ENCODE data around the gene GK2.

Gene GK2

GRCh38 chr4:79426989-79427388 is 19.0 kb upstream of the GK2 start:
- H3K27ac ChIP-seq (ENCODE audit: insufficient read depth, low read depth, low read length, poor library complexity, severe bottlenecking): no peak overlapping the region
- H3K4me3 ChIP-seq (ENCODE audit: insufficient read depth, low read depth, low read length): no peak overlapping the region
- H3K36me3 ChIP-seq (ENCODE audit: control insufficient read depth, insufficient read depth, low read length): no peaks in the 10 kb centered on the region
- no peaks in the 10 kb centered on the region for H3K9me3 ChIP-seq (ENCODE audit: control insufficient read depth, low read length)
- no peaks in the 10 kb centered on the region for H3K4me1 ChIP-seq (ENCODE audit: control insufficient read depth, insufficient read depth, low read length)
- H3K27me3 ChIP-seq (ENCODE audit: control insufficient read depth, insufficient read depth, low read length, poor library complexity, severe bottlenecking): no peaks in the 10 kb centered on the region

GRCh38 chr4:79425586-79425985 is 17.6 kb upstream of the GK2 start:
- 100% methylated on average over 1 of the region's 1 CpG for WGBS, 2 experiments
- no peaks in the 10 kb centered on the region for H3K9me3 ChIP-seq (ENCODE audit: control insufficient read depth, low read length)

GRCh38 chr4:79421483-79421882 is 13.5 kb upstream of the GK2 start:
- H3K27ac ChIP-seq (ENCODE audit: insufficient read depth, low read depth, low read length, poor library complexity, severe bottlenecking): no peak overlapping the region
- no peak overlapping the region for H3K4me3 ChIP-seq (ENCODE audit: insufficient read depth, low read depth, low read length)
- H3K36me3 ChIP-seq (ENCODE audit: control insufficient read depth, insufficient read depth, low read length): no peaks in the 10 kb centered on the region
- WGBS, 2 experiments: 90 to 92% methylated on average over 2 of the region's 2 CpGs
- no peaks in the 10 kb centered on the region for H3K4me1 ChIP-seq (ENCODE audit: control insufficient read depth, insufficient read depth, low read length)
- no peaks in the 10 kb centered on the region for H3K27me3 ChIP-seq (ENCODE audit: control insufficient read depth, insufficient read depth, low read length, poor library complexity, severe bottlenecking)
- H3K9me3 ChIP-seq (ENCODE audit: control insufficient read depth, low read length): no peaks in the 10 kb centered on the region

More at GRCh38 chr4:79425586-79425985, 17.6 kb upstream of the GK2 start:
- Histone ChIP-seq H3K27me3 (ENCODE audit: control insufficient read depth, insufficient read depth, low read length, poor library complexity, severe bottlenecking) (no peaks in the 10 kb centered on the region), H3K27ac (ENCODE audit: insufficient read depth, low read depth, low read length, poor library complexity, severe bottlenecking) (no peak overlapping the region), H3K36me3 (ENCODE audit: control insufficient read depth, insufficient read depth, low read length) (no peaks in the 10 kb centered on the region), H3K4me3 (ENCODE audit: insufficient read depth, low read depth, low read length) (no peak overlapping the region), H3K4me1 (ENCODE audit: control insufficient read depth, insufficient read depth, low read length) (no peaks in the 10 kb centered on the region)

GRCh38 chr4:79413886-79414285 is 5.9 kb upstream of the GK2 start:
- no peaks in the 10 kb centered on the region for H3K36me3 ChIP-seq (ENCODE audit: control insufficient read depth, insufficient read depth, low read length)
- WGBS, 2 experiments: 97% methylated on average over 2 to 3 of the region's 3 CpGs
- H3K9me3 ChIP-seq (ENCODE audit: control insufficient read depth, low read length): no peaks in the 10 kb centered on the region
- H3K27ac ChIP-seq (ENCODE audit: insufficient read depth, low read depth, low read length, poor library complexity, severe bottlenecking): no peak overlapping the region
- H3K4me3 ChIP-seq (ENCODE audit: insufficient read depth, low read depth, low read length): no peak overlapping the region
- no peaks in the 10 kb centered on the region for H3K27me3 ChIP-seq (ENCODE audit: control insufficient read depth, insufficient read depth, low read length, poor library complexity, severe bottlenecking)
- H3K4me1 ChIP-seq (ENCODE audit: control insufficient read depth, insufficient read depth, low read length): no peaks in the 10 kb centered on the region

- Histone ChIP-seq H3K36me3 (ENCODE audit: control insufficient read depth, insufficient read depth, low read length) (no peaks in the 10 kb centered on the region), H3K4me1 (ENCODE audit: control insufficient read depth, insufficient read depth, low read length) (no peaks in the 10 kb centered on the region), H3K27ac (ENCODE audit: insufficient read depth, low read depth, low read length, poor library complexity, severe bottlenecking) (no peak overlapping the region), H3K27me3 (ENCODE audit: control insufficient read depth, insufficient read depth, low read length, poor library complexity, severe bottlenecking) (no peaks in the 10 kb centered on the region), H3K4me3 (ENCODE audit: insufficient read depth, low read depth, low read length) (no peak overlapping the region), H3K9me3 (ENCODE audit: control insufficient read depth, low read length) (no peaks in the 10 kb centered on the region)
- 92 to 94% methylated on average over 8 to 9 of the region's 9 CpGs for WGBS, 2 experiments
These were observed 5.2 kb upstream of the GK2 start for GRCh38 chr4:79413032-79413885.

- H3K27me3 ChIP-seq (ENCODE audit: control insufficient read depth, insufficient read depth, low read length, poor library complexity, severe bottlenecking): no peaks in the 10 kb centered on the region
- no peaks in the 10 kb centered on the region for H3K9me3 ChIP-seq (ENCODE audit: control insufficient read depth, low read length)
- no peaks in the 10 kb centered on the region for H3K36me3 ChIP-seq (ENCODE audit: control insufficient read depth, insufficient read depth, low read length)
- H3K4me3 ChIP-seq (ENCODE audit: insufficient read depth, low read depth, low read length): no peak overlapping the region
- no peak overlapping the region for H3K27ac ChIP-seq (ENCODE audit: insufficient read depth, low read depth, low read length, poor library complexity, severe bottlenecking)
- H3K4me1 ChIP-seq (ENCODE audit: control insufficient read depth, insufficient read depth, low read length): no peaks in the 10 kb centered on the region
These were observed 3.4 kb downstream of the GK2 start for GRCh38 chr4:79404666-79405065.

- Histone ChIP-seq H3K27ac (ENCODE audit: insufficient read depth, low read depth, low read length, poor library complexity, severe bottlenecking) (no peak overlapping the region), H3K36me3 (ENCODE audit: control insufficient read depth, insufficient read depth, low read length) (no peaks in the 10 kb centered on the region), H3K9me3 (ENCODE audit: control insufficient read depth, low read length) (no peaks in the 10 kb centered on the region), H3K4me1 (ENCODE audit: control insufficient read depth, insufficient read depth, low read length) (no peaks in the 10 kb centered on the region), H3K27me3 (ENCODE audit: control insufficient read depth, insufficient read depth, low read length, poor library complexity, severe bottlenecking) (no peaks in the 10 kb centered on the region), H3K4me3 (ENCODE audit: insufficient read depth, low read depth, low read length) (no peak overlapping the region)
- WGBS, 2 experiments: 90 to 92% methylated on average over 1 of the region's 1 CpG
These were observed 4.7 kb downstream of the GK2 start for GRCh38 chr4:79403356-79403755.

- no peak overlapping the region for H3K4me3 ChIP-seq (ENCODE audit: insufficient read depth, low read depth, low read length)
- no peaks in the 10 kb centered on the region for H3K36me3 ChIP-seq (ENCODE audit: control insufficient read depth, insufficient read depth, low read length)
- H3K4me1 ChIP-seq (ENCODE audit: control insufficient read depth, insufficient read depth, low read length): no peaks in the 10 kb centered on the region
- H3K9me3 ChIP-seq (ENCODE audit: control insufficient read depth, low read length): no peaks in the 10 kb centered on the region
- H3K27me3 ChIP-seq (ENCODE audit: control insufficient read depth, insufficient read depth, low read length, poor library complexity, severe bottlenecking): no peaks in the 10 kb centered on the region
- WGBS, 2 experiments: no CpG with 5 or more reads among the region's 1 CpG
- no peak overlapping the region for H3K27ac ChIP-seq (ENCODE audit: insufficient read depth, low read depth, low read length, poor library complexity, severe bottlenecking)
These were observed 5.6 kb downstream of the GK2 start for GRCh38 chr4:79402332-79402851.

GRCh38 chr4:79399076-79399475 is 9.0 kb downstream of the GK2 start:
- Histone ChIP-seq H3K4me3 (ENCODE audit: insufficient read depth, low read depth, low read length) (no peak overlapping the region), H3K27me3 (ENCODE audit: control insufficient read depth, insufficient read depth, low read length, poor library complexity, severe bottlenecking) (no peaks in the 10 kb centered on the region), H3K9me3 (ENCODE audit: control insufficient read depth, low read length) (no peaks in the 10 kb centered on the region), H3K27ac (ENCODE audit: insufficient read depth, low read depth, low read length, poor library complexity, severe bottlenecking) (no peak overlapping the region), H3K4me1 (ENCODE audit: control insufficient read depth, insufficient read depth, low read length) (no peaks in the 10 kb centered on the region), H3K36me3 (ENCODE audit: control insufficient read depth, insufficient read depth, low read length) (no peaks in the 10 kb centered on the region)
- WGBS, 2 experiments: 85 to 100% methylated on average over 1 of the region's 1 CpG

GRCh38 chr4:79397951-79398350 is 10.1 kb downstream of the GK2 start:
- Histone ChIP-seq H3K27me3 (ENCODE audit: control insufficient read depth, insufficient read depth, low read length, poor library complexity, severe bottlenecking) (no peaks in the 10 kb centered on the region), H3K4me3 (ENCODE audit: insufficient read depth, low read depth, low read length) (no peak overlapping the region), H3K27ac (ENCODE audit: insufficient read depth, low read depth, low read length, poor library complexity, severe bottlenecking) (no peak overlapping the region), H3K4me1 (ENCODE audit: control insufficient read depth, insufficient read depth, low read length) (no peaks in the 10 kb centered on the region), H3K9me3 (ENCODE audit: control insufficient read depth, low read length) (no peaks in the 10 kb centered on the region), H3K36me3 (ENCODE audit: control insufficient read depth, insufficient read depth, low read length) (no peaks in the 10 kb centered on the region)
- WGBS, 2 experiments: 85% methylated on average over 5 of the region's 5 CpGs
